OCI-LY1 (cell line): ENCODE results near the gene TUBG2.

ENCODE experiments used
- H2AFZ ChIP-seq: fragments of 200-600 bp; sonication (generic), shearing (Covaris generic); 2 replicates; pipeline ENCODE4 v1.6.0; 2014; ENCODE audit warnings: antibody characterized with exemption, mild to moderate bottlenecking, low read length
- H3F3A ChIP-seq: fragments of 200-600 bp; sonication (generic), shearing (Covaris generic); 2 replicates; pipeline ENCODE4 v1.6.0; 2014; ENCODE audit warnings: mild to moderate bottlenecking, antibody characterized with exemption, low read length, moderate library complexity; ENCODE audit not compliant: insufficient read depth
- H3K27ac ChIP-seq: fragments of 200-600 bp; sonication (generic); 2 replicates; pipeline ENCODE4 v1.5.1; 2014; ENCODE audit warnings: low read length, mixed run types, mild to moderate bottlenecking, low read depth; ENCODE audit not compliant: poor library complexity, severe bottlenecking
- H3K27me3 ChIP-seq: fragments of 200-600 bp; sonication (generic); 2 replicates; pipeline ENCODE4 v1.6.0; 2014; ENCODE audit warnings: antibody characterized with exemption, mild to moderate bottlenecking, low read length, moderate library complexity; ENCODE audit not compliant: insufficient read depth
- H3K36me3 ChIP-seq: fragments of 200-600 bp; sonication (generic); 2 replicates; pipeline ENCODE4 v1.6.1; 2014; ENCODE audit warnings: mild to moderate bottlenecking, antibody characterized with exemption, low read length, moderate library complexity, mixed read lengths; ENCODE audit not compliant: insufficient read depth
- H3K4me1 ChIP-seq: fragments of 200-600 bp; sonication (generic); 2 replicates; pipeline ENCODE4 v1.5.1; 2014; ENCODE audit warnings: mild to moderate bottlenecking, low read length, moderate library complexity; ENCODE audit not compliant: insufficient read depth, severe bottlenecking
- H3K4me2 ChIP-seq: fragments of 200-600 bp; sonication (generic), shearing (Covaris generic); 2 replicates; pipeline ENCODE4 v1.6.1; 2014; ENCODE audit warnings: low read length
- H3K4me3 ChIP-seq: fragments of 200-600 bp; sonication (generic); 2 replicates; pipeline ENCODE4 v1.5.1; 2014; ENCODE audit warnings: low read length, low read depth, mild to moderate bottlenecking, mixed read lengths; ENCODE audit not compliant: poor library complexity, severe bottlenecking
- H3K79me2 ChIP-seq: fragments of 200-600 bp; shearing (Covaris generic); 2 replicates; pipeline ENCODE4 v1.6.1; 2016; ENCODE audit warnings: mixed run types, low read length, mixed read lengths; ENCODE audit not compliant: insufficient read depth
- H3K9ac ChIP-seq: fragments of 200-600 bp; sonication (generic), shearing (Covaris generic); 2 replicates; pipeline ENCODE4 v1.6.1; 2014; ENCODE audit warnings: mild to moderate bottlenecking, low read length, mixed read lengths
- H3K9me2 ChIP-seq: fragments of 200-600 bp; sonication (generic), shearing (Covaris generic); 2 replicates; pipeline ENCODE4 v1.6.1; 2014; ENCODE audit warnings: low read depth, mild to moderate bottlenecking, low read length, mixed read lengths
- H3K9me3 ChIP-seq: fragments of 200-600 bp; shearing (Covaris generic); 2 replicates; pipeline ENCODE4 v1.6.1; 2014; ENCODE audit warnings: low read length, mixed read lengths
- H4K20me1 ChIP-seq: fragments of 200-600 bp; sonication (generic), shearing (Covaris generic); 2 replicates; pipeline ENCODE4 v1.6.0; 2016; ENCODE audit warnings: mild to moderate bottlenecking, low read length; ENCODE audit not compliant: insufficient read depth
- CTCF ChIP-seq: fragments of 200-600 bp; sonication (generic), shearing (Covaris generic); IDR thresholded peaks from 2 replicates; pipeline ENCODE4 v1.5.1; 2017; ENCODE audit warnings: mild to moderate bottlenecking, antibody characterized with exemption, low read length, moderate library complexity, mixed read lengths
- EZH2 ChIP-seq: fragments of 200-600 bp; sonication (generic), shearing (Covaris generic); IDR thresholded peaks from 2 replicates; pipeline ENCODE4 v1.8.0; 2017; ENCODE audit warnings: borderline replicate concordance, mixed run types, mild to moderate bottlenecking, antibody characterized with exemption, low read length, moderate library complexity, mixed read lengths

TUBG2 gene

GRCh38 chr17:42677012-42677857 is 18.2 kb downstream of the TUBG2 start:
- Histone ChIP-seq H2AFZ (no peak overlapping the region), H4K20me1 (no peaks in the 10 kb centered on the region), H3K4me1 (peaks cover 61% of the 10 kb centered on the region), H3K4me3 (peak overlapping the region; percentile 71), H3K9ac (peak overlapping the region; percentile 72), H3F3A (no peaks in the 10 kb centered on the region), H3K9me2 (no peaks in the 10 kb centered on the region), H3K79me2 (no peaks in the 10 kb centered on the region), H3K4me2 (peak overlapping the region; percentile 87), H3K27ac (peak overlapping the region; percentile 64), H3K27me3 (peaks cover 11% of the 10 kb centered on the region; the same call in 1 of the 2 replicates), H3K9me3 (no peaks in the 10 kb centered on the region), H3K36me3 (no peaks in the 10 kb centered on the region)
- TF ChIP-seq CTCF (no peak), EZH2 (no peak)

- Histone ChIP-seq H2AFZ (no peak overlapping the region), H3K4me1 (peaks cover 64% of the 10 kb centered on the region), H3K36me3 (no peaks in the 10 kb centered on the region), H3K79me2 (no peaks in the 10 kb centered on the region), H4K20me1 (no peaks in the 10 kb centered on the region), H3K4me3 (peak overlapping the region; percentile 64), H3F3A (no peaks in the 10 kb centered on the region), H3K4me2 (peak overlapping the region; percentile 87), H3K27me3 (peaks cover 7% of the 10 kb centered on the region; the same call in 1 of the 2 replicates), H3K9me3 (no peaks in the 10 kb centered on the region), H3K27ac (peak overlapping the region; percentile 64), H3K9me2 (no peaks in the 10 kb centered on the region), H3K9ac (peak overlapping the region; percentile 72)
- TF ChIP-seq CTCF = no peak
- TF ChIP-seq EZH2 = no peak
Measured at GRCh38 chr17:42677921-42678781, 19.1 kb downstream of the TUBG2 start.

GRCh38 chr17:42678951-42679491 is 19.9 kb downstream of the TUBG2 start:
- Histone ChIP-seq H3F3A (no peaks in the 10 kb centered on the region), H3K27ac (no peak overlapping the region), H3K4me1 (peaks cover 60% of the 10 kb centered on the region), H4K20me1 (no peaks in the 10 kb centered on the region), H3K4me2 (peak overlapping the region; percentile 87), H3K9ac (peak overlapping the region; percentile 57; the same call in 1 of the 2 replicates), H3K36me3 (no peaks in the 10 kb centered on the region), H3K27me3 (0 out of 2 replicates have a peak, but pooled peaks cover 7% of the 10 kb centered on the region), H3K79me2 (no peaks in the 10 kb centered on the region), H3K9me3 (no peaks in the 10 kb centered on the region), H3K9me2 (no peaks in the 10 kb centered on the region), H3K4me3 (peak overlapping the region; percentile 64), H2AFZ (no peak overlapping the region)
- TF ChIP-seq CTCF (no peak), EZH2 (no peak)
